Measurements from ENCODE around the gene SLC26A4.

Gene SLC26A4

GRCh38 chr7:107661081-107661864 lies 645 bp downstream of the SLC26A4 start:
- no peak for DNase-seq

DNA sequence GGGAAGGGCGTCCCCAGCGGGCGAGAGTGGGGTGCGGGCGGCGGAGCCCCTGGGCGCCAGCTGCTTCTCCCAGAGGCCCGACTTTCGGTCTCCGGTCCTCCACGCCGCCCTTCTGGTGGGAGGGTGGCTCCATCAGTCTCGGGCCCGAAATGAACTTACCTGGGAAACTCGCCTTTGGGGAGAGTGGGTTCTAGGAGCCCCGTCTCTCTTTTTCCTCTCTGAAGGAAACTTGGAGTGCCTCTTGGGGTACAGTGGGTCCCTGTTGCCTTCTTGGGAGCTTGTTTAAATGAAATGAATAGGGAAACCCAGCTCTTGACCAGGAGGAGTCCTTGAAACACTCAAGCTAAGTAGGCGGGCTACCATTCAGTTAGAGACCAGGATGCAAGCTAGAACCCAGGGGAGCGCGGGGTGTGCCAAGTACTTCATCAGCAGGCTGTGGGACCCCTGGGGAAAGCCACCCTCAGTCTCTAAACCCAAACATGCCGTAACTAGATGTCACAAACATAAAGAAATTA lies 1.3 kb downstream of the SLC26A4 start:
- no peak for DNase-seq

DNA sequence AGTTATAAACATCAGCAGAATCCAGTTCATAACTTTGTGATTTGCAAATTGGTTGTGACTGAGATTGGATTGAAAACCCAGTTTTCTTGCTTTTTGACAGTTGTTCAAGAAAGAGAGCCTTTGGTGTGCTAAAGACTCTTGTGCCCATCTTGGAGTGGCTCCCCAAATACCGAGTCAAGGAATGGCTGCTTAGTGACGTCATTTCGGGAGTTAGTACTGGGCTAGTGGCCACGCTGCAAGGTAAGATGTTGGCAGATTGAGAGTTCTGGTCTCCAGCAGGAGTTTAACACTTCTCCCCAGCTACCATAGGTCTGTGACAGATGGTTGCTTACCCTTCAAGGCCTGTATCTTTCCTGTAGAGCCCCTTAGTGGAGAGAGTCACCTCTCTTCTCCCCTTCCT lies 2.6 kb downstream of the SLC26A4 start:
- no peak for DNase-seq

DNA sequence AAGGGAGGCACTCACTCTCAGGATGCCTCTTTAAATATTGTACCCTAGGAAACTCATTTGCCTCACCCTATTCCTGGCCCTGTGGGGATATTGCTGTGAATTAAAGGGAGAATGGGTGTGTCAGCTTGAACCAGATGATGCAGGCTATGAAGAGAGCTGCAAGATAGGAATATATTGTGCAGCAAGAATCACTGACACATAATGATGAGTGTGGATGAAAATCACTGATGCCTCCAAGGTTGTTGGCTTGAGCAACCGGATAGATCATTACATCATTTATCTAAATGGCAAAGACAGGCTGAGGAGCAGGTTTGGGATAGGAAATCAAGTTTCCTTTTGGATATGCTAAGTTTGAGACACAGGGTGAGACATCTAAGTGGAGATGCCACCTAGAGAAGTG lies 6.2 kb downstream of the SLC26A4 start:
- no peak for DNase-seq

DNA sequence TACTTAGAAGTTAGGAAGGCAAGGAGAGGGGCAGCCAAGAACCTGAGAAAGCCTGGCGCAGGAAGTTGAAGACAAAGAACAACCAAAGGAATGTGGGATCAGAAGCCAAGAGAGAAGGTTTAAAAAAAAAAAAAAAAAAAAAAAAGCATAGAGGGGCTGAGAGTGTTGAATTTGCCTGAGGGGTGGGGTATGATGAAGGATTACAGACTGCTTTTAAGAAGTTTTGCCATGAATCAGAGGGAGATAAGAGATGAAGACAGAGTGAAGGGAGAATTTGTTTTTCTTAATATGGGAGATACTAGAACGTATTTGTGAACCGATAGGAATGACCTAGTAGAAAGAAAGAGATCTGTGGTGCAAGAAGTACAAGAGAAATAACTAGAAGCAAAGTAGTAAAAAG lies 6.7 kb downstream of the SLC26A4 start:
- no peak for DNase-seq

DNA sequence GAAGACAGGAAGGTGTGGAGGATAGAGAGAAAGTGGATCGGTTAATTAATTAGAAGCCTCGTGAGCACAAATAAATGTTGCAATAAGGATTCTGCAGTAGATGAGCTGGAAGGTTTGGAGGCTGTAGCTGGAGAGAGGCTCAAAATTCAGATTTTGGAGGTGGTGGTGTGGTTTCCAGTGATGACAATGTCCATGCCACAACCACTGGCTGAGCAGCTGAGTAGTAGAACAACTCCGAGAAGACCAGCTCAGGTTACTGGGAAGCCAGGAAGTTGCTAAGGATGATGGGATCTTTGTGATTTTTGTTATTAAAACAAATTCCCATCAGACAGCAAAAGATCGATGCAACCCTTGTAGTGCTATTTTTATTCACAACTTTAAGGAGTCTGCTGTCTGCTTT lies 7.7 kb downstream of the SLC26A4 start:
- DNase-seq, result no peak

DNA sequence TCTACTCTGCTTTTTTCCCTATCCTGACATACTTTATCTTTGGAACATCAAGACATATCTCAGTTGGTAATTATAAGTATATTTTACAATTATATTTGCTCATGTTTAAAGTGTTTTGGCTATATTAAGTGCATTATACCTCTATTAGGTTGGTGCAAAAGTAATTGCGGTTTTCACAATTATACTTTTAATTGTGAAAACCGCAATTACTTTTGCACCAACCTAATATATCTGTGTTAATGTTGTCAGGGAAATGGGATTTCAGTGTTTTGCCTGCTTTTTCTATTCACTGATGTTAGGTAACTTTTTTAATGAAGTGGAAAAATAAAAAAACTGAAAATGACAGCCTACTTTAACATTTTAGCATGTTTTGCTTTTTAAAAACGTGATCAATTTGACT lies 11.6 kb downstream of the SLC26A4 start:
- no peak for DNase-seq

DNA sequence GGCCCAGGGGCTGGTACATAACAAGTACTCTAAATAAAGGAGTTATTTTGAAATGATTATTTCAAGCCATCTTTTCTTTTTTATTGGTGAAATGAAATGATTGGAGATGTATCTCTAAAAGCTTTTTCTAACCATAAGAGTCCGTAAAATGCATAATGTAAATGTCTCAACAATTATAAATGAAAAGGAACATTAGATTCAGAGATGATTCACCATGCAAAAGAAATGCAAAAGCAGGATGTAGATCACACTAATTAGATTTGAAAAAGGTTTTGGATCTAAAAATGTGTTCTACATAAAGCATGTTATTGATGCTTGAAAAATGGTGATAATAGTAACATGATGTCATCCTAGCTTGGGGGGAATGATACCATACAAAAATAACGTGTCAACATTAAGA lies 15.6 kb downstream of the SLC26A4 start:
- no peak for DNase-seq

DNA sequence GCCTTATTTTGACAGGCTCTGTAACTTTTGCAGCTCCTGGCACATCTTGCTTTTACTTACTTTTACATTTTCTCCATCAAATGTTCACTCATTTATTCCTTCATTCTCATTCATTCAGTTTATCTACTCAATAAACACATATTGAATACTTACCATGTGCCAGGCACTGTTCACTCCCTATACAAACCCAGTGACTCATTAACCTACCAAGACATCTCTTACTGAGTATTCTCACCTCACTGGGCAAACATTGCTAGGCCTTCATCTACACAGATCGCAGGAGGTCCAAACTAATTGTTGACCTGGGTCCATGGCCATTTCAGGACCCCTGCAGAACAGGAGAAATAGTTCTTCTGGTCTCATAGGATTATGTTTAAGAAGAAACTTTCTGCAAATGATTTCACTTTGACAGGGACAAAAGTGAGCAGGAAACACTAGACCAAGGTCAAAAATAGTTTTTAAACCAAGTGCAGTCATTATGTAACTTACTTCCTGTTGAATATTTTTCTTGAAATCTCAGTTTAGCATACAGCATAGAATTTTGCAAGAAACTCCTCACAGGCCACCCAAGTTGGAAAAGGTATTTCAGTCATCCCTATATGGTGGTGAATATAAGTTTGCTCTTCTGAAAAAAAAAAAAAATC lies 17.6 kb downstream of the SLC26A4 start:
- no peak for DNase-seq

- no peak for DNase-seq
Observed at GRCh38 chr7:107680478-107680877, 19.9 kb downstream of the SLC26A4 start.

DNA sequence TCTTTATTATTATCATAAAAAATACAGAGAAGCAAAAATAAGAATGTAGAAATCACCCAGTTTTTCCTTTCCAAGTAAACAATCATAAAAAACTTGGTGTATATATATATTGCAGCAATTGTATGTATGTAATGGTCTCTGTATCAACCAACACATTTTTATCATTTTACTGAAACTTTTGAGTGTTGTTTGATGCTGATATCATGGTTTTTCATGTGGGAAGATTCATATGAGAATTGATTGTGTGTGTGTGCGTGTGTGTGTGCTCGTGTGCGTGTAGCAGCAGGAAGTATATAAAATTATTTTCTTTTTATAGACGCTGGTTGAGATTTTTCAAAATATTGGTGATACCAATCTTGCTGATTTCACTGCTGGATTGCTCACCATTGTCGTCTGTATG lies 22.3 kb downstream of the SLC26A4 start:
- DNase-seq, result no peak

DNA sequence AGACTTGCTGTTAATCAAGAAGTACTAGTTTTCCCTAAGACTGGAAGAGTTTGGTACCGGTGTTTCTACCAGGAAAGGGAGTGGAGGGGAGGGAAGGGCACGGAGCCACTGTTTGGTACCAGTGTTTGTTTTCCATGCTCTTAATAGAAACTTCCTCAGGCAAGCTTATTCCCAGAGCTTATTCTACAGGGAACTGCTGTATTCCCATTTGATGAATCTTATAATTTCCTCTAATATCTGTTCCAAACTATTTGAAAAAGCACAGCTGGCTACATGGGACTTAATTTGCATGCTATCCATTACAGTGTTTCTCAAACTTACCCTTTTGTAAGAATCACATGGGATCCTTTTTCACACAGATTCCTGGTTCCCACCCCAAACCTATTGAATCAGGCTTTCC lies 23.7 kb downstream of the SLC26A4 start:
- DNase-seq, result no peak

- DNase-seq, result no peak
Observed at GRCh38 chr7:107684947-107685463, 24.4 kb downstream of the SLC26A4 start.

GRCh38 chr7:107686816-107687387 lies 26.3 kb downstream of the SLC26A4 start:
- no peak for DNase-seq

DNA sequence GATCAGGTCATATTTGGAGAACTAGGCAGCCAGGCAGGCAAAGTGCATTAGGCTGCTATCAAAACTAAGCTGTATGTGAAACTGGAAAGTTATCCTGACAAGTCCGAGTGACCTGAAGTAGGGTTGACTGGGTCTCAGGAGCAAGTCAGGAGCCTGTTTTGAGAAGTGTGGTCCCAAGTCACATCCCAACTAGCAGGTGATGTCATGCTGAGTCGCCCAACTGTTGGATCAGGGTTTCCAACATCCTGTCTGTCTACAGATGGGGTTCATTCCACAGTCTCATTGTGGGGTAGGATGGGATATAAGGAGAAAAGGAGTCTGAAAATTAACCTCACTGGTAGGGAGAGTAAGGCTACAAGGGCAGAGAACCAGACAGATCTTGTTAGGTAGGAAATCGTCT lies 27.0 kb downstream of the SLC26A4 start:
- DNase-seq, result no peak

- no peak for DNase-seq
Observed at GRCh38 chr7:107689553-107689952, 28.9 kb downstream of the SLC26A4 start.

- DNase-seq, result no peak
Observed at GRCh38 chr7:107690084-107690483, 29.5 kb downstream of the SLC26A4 start.

GRCh38 chr7:107690611-107691010 lies 30.0 kb downstream of the SLC26A4 start:
- DNase-seq, result no peak

DNA sequence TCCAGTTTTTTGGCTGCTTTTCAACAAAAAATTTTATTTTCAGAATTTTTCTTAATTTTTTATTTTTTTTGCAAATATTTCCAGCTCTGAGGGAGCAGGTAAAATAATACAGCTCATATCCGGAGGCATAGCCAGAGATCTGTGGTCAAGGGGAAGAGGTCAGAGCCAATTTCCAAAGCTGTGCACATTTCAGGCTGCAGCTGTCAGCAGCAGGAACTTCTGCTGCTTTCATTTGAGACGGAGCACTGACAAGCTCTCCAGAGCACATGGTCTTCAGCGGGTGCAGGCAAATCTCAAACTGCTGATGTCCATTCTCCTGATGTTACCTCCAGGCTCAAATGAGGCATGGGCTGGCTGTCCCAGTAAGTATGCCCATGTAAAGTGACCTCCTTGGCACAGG lies 31.1 kb downstream of the SLC26A4 start:
- no peak for DNase-seq

DNA sequence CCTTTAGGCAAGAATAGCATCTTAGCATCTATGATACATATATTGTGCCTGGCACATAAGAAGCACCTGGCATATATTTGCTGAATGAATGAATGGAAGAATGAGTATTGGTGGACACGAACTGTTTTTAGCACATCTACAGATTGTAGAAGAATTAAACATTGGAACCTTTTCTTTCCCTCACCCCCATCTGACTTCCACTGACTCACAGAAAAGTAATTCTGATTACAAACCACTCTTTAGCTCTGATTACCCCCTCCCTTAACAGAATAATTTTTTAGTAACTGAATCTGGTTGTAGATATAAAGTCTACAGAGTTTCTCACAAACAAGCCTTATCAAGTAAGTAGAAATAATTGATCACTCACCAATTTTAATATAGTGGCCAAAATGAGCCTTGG lies 31.9 kb downstream of the SLC26A4 start:
- DNase-seq, result no peak

DNA sequence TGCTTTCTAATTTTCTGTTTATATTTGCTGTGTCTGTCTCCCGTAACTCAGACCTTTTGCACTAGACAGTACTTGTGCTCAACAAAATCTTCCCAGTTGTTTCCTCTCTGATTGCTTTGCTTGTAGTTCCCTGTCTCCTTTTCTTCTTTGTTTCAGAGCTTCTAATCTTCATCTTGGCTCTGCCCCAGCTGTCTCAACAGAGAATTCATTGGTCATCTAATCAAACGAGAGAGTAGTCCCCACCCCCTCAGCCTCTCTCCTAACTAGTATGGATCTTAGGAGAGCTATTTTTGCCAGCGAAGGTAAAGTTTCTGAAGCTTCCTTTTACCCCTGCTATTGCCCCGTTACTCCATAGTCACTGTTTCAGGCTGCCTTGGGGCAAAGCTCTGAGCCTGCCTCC lies 32.8 kb downstream of the SLC26A4 start:
- DNase-seq, result no peak

DNA sequence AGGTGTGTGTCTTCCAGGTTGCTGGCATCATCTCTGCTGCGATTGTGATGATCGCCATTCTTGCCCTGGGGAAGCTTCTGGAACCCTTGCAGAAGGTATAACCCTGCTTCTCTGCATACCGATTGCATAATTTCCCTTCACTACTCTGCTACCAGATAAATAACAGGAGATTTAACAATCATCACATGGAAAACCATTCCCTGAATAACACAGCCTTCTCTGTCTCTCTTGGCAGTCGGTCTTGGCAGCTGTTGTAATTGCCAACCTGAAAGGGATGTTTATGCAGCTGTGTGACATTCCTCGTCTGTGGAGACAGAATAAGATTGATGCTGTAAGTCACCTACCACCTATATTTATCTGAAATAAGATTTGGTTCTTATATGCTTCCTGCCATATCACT lies 33.8 kb downstream of the SLC26A4 start:
- peak; percentile 19 to 29 for DNase-seq

GRCh38 chr7:107696330-107696946 lies 35.8 kb downstream of the SLC26A4 start:
- DNase-seq, result no peak
